ENCODE data around the gene ARHGDIG.
"Not testable (repeated sequence)": the region's sequence is repeated elsewhere in the genome, so short reads cannot be mapped to it uniquely, and the experiment has no call there.

ARHGDIG gene

GRCh38 chr16:301950-302349 lies 21.6 kb downstream of the ARHGDIG start:
- no peak for DNase-seq

DNA sequence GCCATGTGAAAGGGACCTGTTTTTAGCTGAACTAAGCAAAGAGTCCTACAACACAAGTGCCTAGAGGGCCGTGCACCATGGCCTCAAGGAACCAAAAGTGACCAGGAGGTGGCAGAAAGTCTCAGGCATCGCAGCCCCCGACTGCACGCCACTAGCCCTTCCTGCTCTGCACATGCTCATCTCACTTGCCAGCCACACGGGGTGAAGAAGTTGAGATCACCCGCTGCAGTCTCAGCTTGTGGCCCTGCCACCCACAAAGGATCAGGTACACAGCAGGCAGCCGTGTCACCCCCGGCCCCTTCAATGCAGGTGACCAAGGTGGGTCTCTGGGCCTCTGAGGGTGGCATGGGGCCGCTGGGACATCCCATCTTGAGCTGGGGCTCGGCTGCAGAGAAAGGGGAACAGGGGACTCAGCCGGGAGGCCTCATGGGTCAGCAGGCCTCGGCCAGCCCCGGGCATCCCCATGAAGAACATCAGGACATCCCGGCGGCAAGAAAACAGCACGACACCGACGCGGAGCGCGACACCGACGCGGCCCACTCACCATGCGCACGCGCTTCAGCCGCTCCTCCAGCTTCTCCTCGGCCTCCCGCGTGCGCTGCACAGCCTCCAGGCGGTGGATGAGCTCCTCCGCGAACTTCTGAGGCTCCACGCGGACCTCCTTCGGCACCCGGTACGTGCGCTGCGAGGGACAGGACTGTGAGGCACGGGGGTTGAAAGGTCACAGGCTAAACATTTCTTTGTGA lies 23.5 kb downstream of the ARHGDIG start:
- no peak for DNase-seq

DNA sequence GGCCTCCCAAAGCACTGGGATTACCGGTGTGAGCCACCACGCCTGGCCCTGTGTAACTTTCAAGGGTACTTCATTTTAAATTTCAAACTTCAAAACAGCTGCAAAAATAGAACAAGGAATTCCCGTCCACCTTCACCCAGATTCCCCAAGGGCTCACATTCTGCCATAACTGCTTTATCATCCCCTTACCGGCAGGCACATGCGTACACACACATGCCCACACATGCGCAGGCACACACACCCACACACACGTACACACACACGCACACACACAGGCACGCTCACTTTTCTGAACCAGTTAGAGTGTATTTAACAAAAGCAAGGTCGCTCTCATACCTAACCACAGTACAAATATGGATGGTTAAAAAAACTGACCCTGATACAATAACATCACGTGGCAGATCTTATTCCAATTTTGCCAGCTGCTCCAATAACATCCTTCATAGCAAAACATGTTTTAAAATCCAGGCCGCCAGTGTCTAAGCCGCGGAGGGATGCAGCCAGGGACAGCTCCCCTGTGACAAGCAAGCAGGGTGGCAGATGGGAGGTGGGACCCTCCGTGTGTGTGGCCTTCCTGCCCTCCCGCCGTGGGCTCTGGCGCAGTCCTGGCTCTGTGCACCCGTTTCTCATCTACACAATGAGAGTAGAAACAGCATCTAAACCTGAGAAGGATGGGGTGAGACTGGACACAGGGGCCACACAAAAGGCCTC lies 25.7 kb downstream of the ARHGDIG start:
- DNase-seq: no peak

GRCh38 chr16:306911-307370 lies 26.6 kb downstream of the ARHGDIG start:
- no peak for DNase-seq

- DNase-seq: no peak
Observed at GRCh38 chr16:307691-308312, 27.4 kb downstream of the ARHGDIG start.

DNA sequence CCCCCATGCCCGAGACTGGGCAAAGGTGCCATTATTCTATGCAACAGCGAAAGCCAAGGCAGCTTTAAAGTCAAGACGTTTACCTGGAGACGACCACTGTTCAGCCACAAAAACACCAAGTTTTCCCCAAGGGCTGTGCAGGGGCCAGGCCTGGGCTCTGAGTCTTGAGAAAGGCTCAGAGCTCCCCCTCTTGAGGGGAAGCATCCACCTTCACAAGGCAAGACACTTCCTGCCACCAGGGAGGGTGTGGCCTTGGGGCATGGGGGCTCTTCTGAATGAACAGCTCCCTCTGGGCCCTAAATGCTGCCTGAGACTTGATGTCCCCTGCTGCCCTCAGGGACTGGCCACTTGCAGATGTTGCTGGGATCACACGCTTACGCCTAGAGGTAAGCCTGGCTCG lies 29.1 kb downstream of the ARHGDIG start:
- DNase-seq: no peak

GRCh38 chr16:311725-312124 lies 31.3 kb downstream of the ARHGDIG start:
- no peak for DNase-seq

GRCh38 chr16:314351-314750 lies 34.0 kb downstream of the ARHGDIG start:
- no peak for DNase-seq

GRCh38 chr16:314795-315299 lies 34.5 kb downstream of the ARHGDIG start:
- DNase-seq: no peak

- DNase-seq: no peak
Observed at GRCh38 chr16:316741-317464, 36.5 kb downstream of the ARHGDIG start.

DNA sequence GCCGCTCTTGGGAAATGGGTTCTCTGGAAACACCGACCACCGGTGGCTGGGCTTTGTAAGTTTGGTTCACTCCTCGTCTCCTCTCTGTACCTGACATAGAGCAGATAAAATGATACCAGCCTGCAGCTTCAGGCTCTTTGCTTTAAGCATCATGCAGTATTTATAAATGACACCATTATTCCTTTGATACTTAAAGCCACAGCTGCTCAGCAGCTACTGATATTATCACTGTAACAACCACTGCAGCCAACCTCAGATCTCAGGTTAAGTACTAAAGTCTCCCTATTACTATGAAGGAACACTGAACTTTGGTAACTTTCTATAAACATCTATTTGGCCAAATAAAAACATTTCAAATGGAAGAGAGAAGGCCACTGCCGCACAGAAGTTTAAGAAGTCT lies 37.2 kb downstream of the ARHGDIG start:
- DNase-seq: no peak

DNA sequence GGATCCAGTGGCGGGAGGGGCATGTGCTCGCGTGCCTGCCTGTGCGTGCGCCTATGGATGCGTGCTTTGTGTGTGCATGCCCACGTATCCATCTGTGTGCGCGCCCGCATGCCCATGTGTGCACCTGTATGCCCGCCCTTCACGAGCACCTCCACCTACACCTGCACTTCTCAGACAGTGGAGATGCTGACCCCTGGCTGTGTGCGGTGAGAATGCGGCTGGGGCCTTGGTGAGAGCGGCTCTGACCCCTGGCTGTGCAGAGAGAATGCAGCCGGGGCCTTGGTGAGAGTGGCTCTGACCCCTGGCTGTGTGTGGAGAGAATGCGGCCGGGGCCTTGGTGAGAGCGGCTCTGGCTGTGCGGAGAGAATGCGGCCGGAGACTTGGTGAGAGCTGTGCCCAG lies 38.2 kb downstream of the ARHGDIG start:
- no peak for DNase-seq

- no peak for DNase-seq
Observed at GRCh38 chr16:320206-320605, 39.8 kb downstream of the ARHGDIG start.

GRCh38 chr16:321532-321931 lies 41.1 kb downstream of the ARHGDIG start:
- DNase-seq: no peak

GRCh38 chr16:322476-323143 lies 42.2 kb downstream of the ARHGDIG start:
- DNase-seq: no peak

- DNase-seq: no peak
Observed at GRCh38 chr16:324201-324450, 43.7 kb downstream of the ARHGDIG start.

- DNase-seq: no peak
Observed at GRCh38 chr16:324451-325334, 44.3 kb downstream of the ARHGDIG start.

- no peak for DNase-seq
Observed at GRCh38 chr16:325375-326145, 45.2 kb downstream of the ARHGDIG start.

- peak; percentile 45 for DNase-seq
Observed at GRCh38 chr16:330741-331140, 50.4 kb downstream of the ARHGDIG start.

DNA sequence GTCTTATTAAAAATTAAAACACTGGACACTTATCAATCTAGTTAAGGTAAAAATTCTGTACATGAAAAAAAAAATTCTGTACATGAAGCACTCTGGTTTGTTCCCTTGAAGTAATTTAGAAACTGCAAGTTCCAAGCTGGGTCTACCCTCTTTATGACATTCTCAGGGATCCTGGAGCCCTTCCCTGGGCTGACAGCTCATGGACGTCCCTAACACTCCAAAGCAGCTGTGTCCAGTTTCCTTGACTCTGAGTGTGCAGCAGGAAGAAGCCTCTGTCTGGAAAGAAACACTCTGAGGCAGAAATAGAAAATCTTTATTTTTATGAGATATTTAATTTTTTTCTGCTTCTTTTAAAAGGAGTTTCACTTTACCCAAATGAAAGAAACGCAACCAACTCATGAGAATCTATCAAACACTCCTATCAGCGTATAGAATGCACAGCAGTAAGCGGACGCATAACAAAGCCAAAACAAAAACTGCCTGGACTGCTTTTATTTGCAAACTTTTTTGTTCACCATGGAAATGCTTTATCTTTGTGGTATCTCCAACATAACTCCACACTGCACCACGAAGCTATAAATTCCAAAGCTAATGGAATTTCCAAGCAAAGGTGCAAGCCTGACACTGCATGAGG lies 50.9 kb downstream of the ARHGDIG start:
- DNase-seq: not testable (repeated sequence)
